ENCODE data around the gene CIC. TPM values are rescaled to one million over a fixed set of nuclear protein-coding genes. Genes with fewer than 3 reads are reported as not detected.
A peak's percentile ranks its signal among the peaks of the same experiment; 100 is the strongest.
"Not testable (repeated sequence)": the region's sequence is repeated elsewhere in the genome, so short reads cannot be mapped to it uniquely, and the experiment has no call there.

Gene CIC
- total RNA-seq, 1 donor from 2014 or later, result 34.6 TPM

DNA sequence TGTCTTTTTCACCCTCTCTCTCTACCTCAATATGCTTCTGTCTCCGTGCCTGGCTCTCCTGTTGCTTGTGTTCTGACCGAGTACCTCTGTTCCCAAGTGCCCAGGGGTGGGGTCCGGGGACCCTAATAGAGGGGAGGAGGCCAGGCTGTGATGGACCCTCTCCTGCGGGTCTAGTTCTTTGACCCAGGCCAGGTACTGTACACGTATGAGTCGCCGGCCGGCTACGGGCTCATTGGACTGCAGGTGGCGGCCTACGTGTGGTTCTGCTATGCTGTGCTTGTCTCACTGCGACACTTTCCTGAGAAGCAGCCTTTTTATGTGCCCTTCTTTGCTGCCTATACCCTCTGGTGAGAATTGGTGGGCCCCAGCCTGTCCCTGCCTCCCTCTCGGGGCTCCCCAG is 48.5 kb downstream of the CIC start:
- intact Hi-C loops (cut with DNase I), result no loop called here
- DNase-seq (ENCODE audit: missing footprints), result no peak
- no peak for ATAC-seq

DNA sequence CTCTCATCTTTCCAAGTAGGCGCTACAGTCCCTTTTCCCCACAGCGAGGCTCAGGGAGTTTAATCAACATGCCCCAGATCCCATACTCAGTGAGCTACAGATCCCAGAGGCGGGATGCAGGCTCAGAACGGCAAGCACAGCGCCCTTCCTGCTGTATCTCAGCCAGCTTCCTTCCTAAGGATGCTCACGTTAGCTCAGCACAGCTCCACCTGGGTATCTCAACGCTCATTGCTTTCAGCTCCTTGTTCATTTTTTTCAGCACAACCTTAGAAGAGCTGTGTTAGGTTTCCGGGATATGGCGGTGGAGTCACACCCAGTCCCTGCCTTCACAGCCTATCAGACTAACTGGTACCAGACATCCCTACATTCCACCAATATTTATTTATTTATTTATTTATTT is 53.3 kb downstream of the CIC start:
- ATAC-seq, result no peak
- intact Hi-C loops (cut with DNase I), result loop anchor here (10.0 kb wide), 1 partner anchor 188 kb away; the partner anchor contains the start of gene POU2F2

DNA sequence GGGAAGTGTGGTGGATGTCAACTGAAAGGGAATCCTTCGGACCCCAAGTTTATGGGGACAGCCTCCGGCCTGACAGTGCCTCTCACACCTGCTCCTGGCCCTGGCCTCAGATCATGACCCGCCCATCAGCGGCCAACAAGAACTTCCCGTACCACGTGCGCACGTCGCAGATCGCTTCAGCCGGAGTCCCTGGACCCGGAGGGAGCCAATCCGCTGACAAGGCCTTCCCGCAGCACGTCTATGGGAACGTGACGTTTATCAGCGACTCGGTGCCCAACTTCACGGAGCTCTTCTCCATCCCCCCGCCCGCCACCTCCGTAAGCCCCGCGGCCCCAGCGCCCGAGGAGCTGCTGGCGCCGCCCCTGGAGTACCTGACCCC is 54.4 kb downstream of the CIC start:
- intact Hi-C loops (cut with DNase I), result loop anchor here (10.0 kb wide), 1 partner anchor 189 kb away; the partner anchor contains the start of gene POU2F2
- ATAC-seq (no peak), DNase-seq (ENCODE audit: missing footprints) (no peak)

More for the DNA sequence above, 53.3 kb downstream of the CIC start:
- DNase-seq (ENCODE audit: missing footprints), result no peak

DNA sequence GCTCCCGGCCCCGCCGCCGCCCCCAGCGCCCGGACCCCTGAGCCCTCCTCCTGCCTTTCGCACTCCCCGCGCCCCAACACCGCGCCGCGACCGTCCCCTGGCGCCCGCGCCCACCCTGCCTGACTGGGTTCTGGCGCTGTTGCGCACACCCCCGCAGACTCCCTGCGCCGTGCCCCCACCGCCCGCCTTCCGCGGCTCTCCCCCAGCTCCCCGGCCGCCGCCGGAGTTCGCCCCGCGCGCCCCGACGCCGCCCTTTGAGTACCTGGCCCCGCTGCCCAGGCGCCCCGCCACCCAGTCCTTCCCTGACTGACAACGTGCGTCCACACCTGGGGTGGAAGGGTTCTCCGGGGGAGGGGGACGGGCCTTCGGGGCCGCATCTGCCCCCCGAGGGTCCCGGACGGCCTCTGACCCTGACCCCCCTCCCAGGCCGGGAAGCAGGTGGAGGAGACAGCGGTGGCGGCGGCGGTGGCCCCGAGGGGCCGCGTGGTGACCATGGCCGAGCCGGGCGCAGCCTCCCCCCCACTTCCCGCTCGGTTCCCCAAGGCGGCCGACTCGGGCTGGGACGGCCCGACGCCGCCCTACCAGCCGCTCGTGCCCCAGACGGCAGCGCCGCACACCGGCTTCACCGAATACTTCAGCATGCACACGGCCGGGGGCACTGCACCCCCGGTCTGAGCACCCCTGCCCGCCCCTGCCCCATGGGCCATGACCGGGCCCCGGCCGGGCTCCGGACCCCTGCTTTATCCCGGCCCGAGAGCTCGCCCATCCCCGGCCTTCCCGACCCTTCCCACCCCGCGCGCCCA is 55.0 kb downstream of the CIC start:
- ATAC-seq (no peak), DNase-seq (ENCODE audit: missing footprints) (peak; percentile 64)
- intact Hi-C loops (cut with DNase I), result loop anchor here (2.0 to 10.0 kb wide), 2 partner anchors 77 to 189 kb away; partner anchors contain the start of gene POU2F2

DNA sequence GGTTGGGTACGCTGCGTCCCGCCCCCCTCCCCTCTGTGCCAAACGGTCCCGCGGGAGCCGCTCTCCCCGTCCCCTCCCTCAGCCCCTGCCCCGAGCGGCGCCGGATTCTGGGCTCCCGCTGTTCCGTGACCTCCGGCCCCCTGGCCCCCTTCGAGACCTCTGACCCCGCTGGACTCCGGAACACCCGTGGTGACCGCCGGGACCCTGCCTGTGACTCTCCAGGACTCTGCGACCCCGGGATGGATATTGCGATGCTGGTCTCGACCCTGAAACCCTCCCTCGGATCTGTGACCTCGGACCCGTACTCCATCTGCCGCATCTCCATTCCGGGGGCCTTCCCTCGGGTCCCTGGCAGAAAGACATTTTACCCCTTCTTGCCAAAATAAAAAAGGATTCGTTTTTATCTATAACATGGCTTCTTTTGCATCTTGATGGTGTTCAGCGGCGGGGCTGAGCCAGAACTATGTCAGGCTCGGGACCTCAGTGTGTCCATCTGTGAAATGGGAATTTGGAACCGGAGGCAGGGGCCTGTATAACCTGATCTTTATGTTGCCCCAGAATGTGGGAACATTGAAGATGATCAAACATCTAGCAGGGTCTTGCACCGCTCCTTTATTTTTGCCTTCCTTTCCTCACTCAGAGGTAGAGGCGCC is 55.7 kb downstream of the CIC start:
- no peak for DNase-seq (ENCODE audit: missing footprints)
- ATAC-seq, result no peak
- intact Hi-C loops (cut with DNase I), result loop anchor here (1.0 to 10.0 kb wide), 3 partner anchors 22 to 190 kb away; partner anchors contain the start of genes PAFAH1B3, POU2F2 and PRR19

DNA sequence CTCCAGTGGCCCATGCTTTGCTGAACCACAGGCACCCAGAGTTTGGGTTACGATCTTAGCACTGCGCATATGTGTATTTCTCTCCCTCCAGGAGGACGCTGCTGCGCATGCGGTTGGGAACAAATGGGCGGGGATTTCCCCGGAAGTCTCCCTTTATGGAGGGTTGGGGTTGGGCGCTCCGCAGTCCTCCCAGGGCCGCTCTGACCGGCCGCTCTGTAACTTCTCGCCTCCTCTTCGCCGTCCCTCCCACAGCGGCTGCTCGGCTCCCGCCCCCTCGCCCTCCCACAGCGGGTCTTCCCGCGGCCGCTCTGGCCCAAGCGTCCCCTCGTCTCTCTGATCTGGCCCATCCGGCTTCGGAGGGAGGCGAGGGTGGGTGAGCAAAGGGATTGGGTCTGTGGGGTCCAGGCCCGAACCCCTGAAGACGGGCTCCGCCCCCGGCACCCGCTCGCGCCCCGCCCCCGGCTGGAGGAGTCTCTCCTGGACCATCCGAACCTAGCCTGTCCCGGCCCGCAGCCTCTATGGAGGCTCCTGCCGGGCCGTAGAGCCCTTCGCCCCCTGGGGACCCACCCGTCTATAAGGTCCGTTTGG is 56.4 kb downstream of the CIC start, which contains the start of gene MEGF8:
TSS of gene MEGF8 (plus strand) at position 328 of the 588 bp plus-strand sequence. CDS start 609 bp downstream, outside the sequence.
- ATAC-seq (peak; percentile 98), DNase-seq (ENCODE audit: missing footprints) (peak; percentile 96)
- intact Hi-C loops (cut with DNase I), result loop anchor here (1.0 to 10.0 kb wide), 3 partner anchors 23 to 191 kb away; partner anchors contain the start of genes PAFAH1B3, POU2F2 and PRR19

DNA sequence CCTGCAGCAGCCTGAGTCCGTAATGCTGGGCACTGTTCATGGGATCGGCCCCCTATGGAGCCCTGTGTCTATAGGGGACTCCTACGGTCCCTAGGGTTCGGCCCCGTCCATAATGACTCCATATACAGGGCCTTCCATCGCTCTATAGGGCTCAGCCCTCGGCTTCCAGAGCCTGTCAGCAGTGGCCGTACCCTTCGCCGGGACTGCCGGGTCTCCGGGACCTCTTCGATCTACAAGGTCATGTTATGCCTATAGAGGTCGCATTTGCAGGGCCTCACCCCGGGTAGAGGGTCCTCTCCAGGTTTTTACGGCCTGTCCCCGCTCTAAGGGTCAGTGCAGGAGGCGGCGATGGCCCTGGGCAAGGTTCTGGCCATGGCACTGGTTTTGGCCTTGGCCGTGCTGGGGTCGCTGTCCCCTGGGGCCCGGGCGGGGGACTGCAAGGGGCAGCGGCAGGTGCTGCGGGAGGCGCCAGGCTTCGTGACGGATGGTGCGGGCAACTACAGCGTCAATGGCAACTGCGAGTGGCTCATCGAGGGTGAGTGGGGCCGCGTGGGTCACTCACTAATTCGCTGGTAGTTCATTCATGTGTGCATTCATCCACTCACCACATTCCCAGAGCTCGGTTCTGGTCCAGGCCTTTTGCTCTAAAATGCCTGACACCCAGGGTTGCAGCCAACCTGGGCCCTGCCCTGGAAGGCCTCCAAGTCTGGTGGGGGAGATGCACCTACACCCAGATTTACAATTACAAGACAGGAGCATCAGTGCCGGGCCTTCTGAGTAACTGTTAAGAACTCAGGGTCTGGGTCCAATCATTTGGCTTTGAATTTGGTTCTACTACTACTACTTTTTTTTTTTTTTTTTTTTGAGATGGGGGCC is 57.1 kb downstream of the CIC start:
- intact Hi-C loops (cut with DNase I), result loop anchor here (1.0 to 10.0 kb wide), 4 partner anchors 24 to 191 kb away; partner anchors contain the start of genes PAFAH1B3, POU2F2 and PRR19
- peak; percentile 12 for ATAC-seq
- DNase-seq (ENCODE audit: missing footprints), result no peak

DNA sequence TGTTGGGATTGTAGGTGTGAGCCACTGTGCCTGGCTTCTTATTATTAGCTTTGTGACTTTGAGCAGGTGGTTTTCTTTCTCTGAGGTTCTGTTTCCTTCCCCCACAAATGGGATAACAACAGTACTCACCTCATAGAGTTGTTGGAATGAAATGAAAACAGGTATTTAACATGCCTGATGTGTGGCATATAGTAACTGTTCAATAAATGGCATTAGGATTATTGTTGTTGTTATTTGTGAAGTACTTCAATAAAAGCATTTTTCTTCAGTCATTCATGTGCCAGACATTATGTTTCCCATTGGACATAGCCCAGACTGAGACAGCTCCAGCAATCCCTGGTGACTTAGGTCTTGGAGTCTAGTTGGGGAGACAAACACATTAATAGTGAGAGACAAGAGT is 57.9 kb downstream of the CIC start:
- ATAC-seq, result no peak
- no peak for DNase-seq (ENCODE audit: missing footprints)
- intact Hi-C loops (cut with DNase I), result loop anchor here (2.0 to 10.0 kb wide), 2 partner anchors 82 to 192 kb away; partner anchors contain the start of gene POU2F2

DNA sequence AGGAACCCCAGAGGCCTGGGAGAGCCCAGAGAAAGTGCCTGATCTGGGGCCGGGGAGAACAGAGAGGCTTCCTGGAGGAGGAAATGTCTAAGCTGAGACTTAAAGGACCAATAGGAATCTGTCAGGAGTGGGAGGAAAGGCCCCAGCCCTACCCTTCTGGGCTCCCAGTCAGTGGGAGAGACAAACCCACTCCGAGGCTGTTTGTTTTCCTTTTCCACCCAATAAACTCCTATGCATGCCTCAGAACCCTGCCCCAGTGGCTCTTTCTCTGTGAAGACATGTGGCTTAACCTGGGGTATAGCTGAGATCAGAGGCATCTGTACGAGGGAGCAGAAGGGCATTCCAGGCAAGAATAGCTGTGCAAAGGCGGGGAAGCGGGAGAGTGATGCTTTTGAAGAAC is 58.3 kb downstream of the CIC start:
- no peak for ATAC-seq
- intact Hi-C loops (cut with DNase I), result loop anchor here (2.0 to 10.0 kb wide), 2 partner anchors 83 to 193 kb away; partner anchors contain the start of gene POU2F2
- DNase-seq (ENCODE audit: missing footprints), result no peak

DNA sequence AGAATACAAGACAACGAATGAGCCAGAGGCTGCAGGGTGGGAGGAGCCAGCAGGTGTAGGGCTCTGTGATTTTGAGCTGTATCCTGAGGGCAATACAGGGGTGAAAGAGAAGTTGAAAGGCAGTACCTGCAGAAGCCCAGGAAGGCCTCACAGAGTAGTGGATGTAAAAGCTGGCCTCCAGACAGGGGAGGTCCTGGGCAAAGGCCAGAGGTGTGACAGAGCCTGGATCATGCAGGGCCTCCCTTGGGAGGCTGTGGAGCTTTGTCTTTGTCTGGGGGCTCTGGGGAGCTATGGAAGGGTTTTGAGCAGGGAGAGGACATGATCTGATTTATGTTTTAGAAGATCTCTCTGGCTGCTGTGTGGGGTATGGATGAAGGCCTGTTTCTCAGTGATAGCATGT is 59.1 kb downstream of the CIC start:
- DNase-seq (ENCODE audit: missing footprints) (peak; percentile 1), ATAC-seq (no peak)

DNA sequence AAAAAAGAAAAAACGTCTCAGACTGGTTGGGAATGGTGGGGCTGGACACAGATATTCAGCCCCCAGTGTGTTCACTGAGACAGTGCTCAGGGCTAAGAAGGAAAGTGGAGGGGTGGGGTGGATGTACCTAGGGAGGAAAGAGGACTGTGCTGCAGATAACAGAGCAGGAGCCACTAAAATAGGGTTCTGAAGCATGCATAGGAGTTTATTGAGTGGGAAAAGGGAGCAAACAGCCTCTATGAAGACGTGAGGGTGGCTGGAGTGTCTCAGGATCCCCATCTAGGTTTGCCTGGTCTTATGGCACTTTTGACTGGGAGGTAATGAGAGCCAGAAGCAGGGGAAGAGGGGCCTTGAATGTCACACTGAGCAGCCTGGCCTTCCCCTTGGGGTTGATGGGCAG is 59.8 kb downstream of the CIC start:
- intact Hi-C loops (cut with DNase I), result loop anchor here (10.0 kb wide), 1 partner anchor 194 kb away; the partner anchor contains the start of gene POU2F2
- ATAC-seq, result no peak
- no peak for DNase-seq (ENCODE audit: missing footprints)

More for the DNA sequence above, 59.1 kb downstream of the CIC start:
- intact Hi-C loops (cut with DNase I), result loop anchor here (10.0 kb wide), 1 partner anchor 193 kb away; the partner anchor contains the start of gene POU2F2

DNA sequence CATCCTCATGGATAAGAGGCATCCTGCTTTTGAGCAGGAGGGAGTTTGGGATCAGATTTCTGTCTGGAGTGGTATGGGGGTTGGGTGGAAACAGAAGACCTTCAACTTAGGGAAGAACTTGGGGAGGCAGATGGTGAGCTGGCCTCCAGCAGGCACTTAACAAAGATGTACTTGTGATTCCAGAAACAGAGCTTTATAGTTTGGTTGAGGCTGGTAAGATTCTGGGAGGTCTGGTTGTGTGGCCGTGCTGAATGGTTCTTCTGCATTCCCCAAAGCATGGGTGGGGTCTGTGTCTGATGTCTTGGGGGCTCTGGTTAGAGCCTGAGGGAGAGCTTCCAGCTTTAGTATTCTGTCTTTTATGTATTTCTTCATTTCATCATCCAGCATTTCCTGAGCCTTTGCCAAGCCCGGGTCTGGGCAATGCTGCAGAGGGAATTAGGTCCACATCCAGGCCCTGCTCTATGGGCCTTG is 61.2 kb downstream of the CIC start:
- ATAC-seq (no peak), DNase-seq (ENCODE audit: missing footprints) (no peak)
- intact Hi-C loops (cut with DNase I), result no loop called here

DNA sequence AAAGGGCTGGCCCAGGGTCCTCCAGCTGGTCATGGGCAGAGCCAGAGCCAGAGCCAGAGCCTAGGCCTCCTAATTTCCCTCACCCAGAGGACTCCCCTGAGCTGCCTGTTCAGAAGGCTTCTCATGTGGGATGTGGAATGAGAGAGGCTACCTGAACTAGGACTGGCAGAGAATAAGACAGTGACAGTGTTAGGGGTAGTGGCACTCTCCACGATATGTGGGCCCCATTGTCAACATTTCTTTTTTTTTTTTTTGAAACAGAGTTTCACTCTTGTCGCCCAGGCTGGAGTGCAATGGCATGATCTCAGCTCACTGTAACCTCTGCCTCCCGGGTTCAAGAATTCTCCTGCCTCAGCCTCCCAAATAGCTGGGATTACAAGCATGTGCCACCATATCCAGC is 62.3 kb downstream of the CIC start:
- intact Hi-C loops (cut with DNase I); DNase-seq (ENCODE audit: missing footprints): not testable (repeated sequence)

DNA sequence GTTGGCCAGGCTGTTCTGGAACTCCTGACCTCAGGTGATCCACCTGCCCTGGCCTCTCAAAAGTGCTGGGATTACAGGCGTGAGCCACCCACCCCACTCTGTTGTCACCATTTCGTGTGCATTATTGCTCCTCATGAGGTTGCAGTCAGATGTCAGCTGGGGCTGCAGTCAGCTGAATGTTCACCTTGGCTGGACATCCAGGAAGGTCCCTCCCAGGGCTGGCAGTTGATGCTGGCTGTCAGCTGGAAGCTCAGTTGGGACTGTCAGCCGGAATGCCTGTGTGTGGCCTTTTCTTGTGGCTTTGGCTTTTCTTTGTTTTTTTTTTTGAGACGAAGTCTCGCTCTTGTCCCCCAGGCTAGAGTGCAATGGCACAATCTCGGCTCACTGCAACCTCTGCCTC is 63.0 kb downstream of the CIC start:
- ATAC-seq, result no peak
- DNase-seq (ENCODE audit: missing footprints), result no peak
- intact Hi-C loops (cut with DNase I), result no loop called here

More for the DNA sequence above, 62.3 kb downstream of the CIC start:
- ATAC-seq, result not testable (repeated sequence)

DNA sequence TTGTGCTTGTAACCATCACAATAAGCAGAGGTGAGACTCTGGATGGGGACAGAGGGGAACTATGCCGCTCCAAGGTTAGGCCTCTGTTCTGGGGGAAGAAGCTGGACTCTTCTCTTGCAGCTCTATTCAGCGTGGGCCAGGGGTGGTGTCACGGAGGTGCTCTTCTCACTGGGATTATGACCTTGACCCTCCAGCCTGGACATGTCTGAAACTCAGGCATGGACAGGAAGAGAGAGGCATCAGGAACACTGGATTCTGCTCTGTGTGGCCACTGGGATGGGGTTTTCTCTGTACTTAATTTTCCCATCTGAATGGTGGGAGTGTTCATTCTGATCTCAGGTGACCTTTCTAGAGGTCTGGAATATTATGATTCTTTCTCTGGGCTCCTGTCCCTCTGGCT is 64.0 kb downstream of the CIC start:
- intact Hi-C loops (cut with DNase I), result no loop called here
- ATAC-seq (no peak), DNase-seq (ENCODE audit: missing footprints) (no peak)

DNA sequence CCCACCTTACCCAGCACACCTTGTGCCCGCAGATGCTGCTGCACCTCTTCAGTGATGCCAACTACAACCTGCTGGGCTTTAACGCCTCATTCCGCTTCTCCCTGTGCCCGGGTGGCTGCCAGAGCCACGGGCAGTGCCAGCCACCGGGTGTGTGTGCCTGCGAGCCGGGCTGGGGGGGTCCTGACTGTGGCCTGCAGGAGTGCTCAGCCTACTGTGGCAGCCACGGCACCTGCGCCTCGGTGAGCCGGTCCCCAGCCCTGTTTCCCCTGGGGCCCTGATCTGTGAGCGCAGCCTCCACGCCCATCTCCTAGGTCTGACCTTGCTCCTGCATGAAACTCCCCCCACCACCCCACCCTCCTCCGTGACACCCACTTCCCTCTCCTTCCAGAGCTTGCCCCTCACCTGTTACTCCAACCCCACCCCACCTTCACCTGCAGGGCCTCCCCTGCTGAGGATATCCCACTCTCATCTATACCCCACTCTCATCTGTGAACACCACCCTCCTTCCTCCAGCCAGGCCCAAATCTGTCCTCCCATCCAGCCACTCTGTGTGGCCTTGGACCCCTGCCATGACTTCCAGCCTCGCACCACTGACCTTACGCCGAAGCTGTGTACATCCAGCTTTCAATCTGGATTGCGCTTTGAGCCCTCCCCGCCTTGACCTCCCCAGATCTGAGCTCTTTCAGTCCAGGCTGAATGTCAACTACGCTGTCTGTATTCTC is 65.1 kb downstream of the CIC start:
- ATAC-seq, result peak; percentile 20
- intact Hi-C loops (cut with DNase I), result no loop called here
- DNase-seq (ENCODE audit: missing footprints), result no peak

DNA sequence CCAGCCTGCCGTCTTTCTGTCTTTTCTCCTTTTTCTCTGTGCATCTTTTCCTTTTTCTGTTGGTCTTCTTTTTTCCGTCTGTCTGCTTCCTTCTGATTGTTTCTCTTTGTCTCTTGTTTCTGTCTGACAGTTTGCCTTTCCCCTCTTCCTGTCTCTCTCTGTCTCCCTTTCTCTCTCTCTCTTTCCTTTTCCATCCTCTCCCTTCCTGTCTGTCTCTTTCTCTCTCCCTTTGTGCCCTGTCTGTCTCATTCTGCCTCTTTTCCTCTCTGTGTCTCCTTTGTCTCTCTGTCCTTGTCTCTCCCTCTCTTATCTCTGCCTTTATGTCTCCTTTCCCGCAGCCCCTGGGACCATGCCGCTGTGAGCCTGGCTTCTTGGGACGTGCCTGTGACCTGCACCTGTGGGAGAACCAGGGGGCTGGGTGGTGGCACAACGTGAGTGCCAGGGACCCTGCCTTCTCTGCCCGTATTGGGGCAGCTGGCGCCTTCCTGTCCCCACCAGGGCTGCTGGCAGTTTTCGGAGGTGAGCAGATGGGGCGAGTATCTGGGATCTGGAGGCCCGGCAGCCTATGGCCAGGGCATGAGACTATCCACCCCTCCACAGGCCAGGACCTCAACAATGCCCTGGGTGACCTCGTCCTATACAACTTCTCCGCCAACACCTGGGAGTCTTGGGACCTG is 65.8 kb downstream of the CIC start:
- ATAC-seq (no peak), DNase-seq (ENCODE audit: missing footprints) (no peak)

More for the DNA sequence above, 65.8 kb downstream of the CIC start:
- intact Hi-C loops (cut with DNase I), result no loop called here
